ENCODE results near the gene PPP6R2.

- TF ChIP-seq CTCF (IDR thresholded peaks at IDR 0.05; ENCODE audit: low read depth, low read length, poor library complexity, severe bottlenecking) (no peak), EZH2phosphoT487 (IDR thresholded peaks at IDR 0.05; ENCODE audit: borderline replicate concordance, low read length) (no peak)
Measured at GRCh38 chr22:50302564-50302963, 40.6 kb upstream of the PPP6R2 start.

Measured in DOHH2 (cell line).